HG02623 (cell line): ENCODE data around the gene C2orf81.

Experiments used
- ATAC-seq: cut with Tn5 transposase; IDR thresholded peaks from one replicate; pipeline ENCODE4 v1.9.1; 2021; ENCODE audit warnings: moderate library complexity; ENCODE audit not compliant: unreplicated experiment

Gene C2orf81

GRCh38 chr2:74364533-74365505 lies 56.6 kb downstream of the C2orf81 start:
- ATAC-seq = no peak
